Measurements from ENCODE around the gene IKZF4.

DNA sequence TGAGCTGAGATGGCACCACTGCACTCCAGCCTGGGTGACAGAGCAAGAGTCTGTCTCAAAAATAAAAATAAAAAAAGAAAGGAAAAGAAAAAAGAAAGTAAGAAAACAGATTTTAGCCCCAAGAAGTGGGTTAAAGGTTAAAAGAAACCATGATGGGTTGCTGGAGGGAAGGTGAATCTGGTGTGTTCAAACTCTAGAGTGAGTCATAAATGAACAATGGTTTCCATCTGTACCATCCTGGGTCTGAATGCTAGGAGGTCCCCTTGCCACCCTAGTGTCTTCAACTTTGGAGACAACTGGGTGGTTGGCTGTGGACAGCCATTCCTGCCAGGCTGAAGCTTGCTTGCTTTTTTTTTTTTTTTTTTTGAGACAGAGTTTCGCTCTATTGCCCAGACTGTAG lies 19.3 kb downstream of the IKZF4 start:
- TF ChIP-seq, protein P1, sequence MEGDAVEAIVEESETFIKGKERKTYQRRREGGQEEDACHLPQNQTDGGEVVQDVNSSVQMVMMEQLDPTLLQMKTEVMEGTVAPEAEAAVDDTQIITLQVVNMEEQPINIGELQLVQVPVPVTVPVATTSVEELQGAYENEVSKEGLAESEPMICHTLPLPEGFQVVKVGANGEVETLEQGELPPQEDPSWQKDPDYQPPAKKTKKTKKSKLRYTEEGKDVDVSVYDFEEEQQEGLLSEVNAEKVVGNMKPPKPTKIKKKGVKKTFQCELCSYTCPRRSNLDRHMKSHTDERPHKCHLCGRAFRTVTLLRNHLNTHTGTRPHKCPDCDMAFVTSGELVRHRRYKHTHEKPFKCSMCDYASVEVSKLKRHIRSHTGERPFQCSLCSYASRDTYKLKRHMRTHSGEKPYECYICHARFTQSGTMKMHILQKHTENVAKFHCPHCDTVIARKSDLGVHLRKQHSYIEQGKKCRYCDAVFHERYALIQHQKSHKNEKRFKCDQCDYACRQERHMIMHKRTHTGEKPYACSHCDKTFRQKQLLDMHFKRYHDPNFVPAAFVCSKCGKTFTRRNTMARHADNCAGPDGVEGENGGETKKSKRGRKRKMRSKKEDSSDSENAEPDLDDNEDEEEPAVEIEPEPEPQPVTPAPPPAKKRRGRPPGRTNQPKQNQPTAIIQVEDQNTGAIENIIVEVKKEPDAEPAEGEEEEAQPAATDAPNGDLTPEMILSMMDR (optimal IDR thresholded peaks at IDR 0.05 in 1 of 3, IDR thresholded peaks at IDR 0.05 in 1 of 3, conservative IDR thresholded peaks at IDR 0.05 in 1 of 3; ENCODE audit: extremely low read depth in 1 of 3, insufficient read depth in 2 of 3, low read length in 3 of 3) = no peak
- no peak for TF ChIP-seq EZH2 (IDR thresholded peaks at IDR 0.05; ENCODE audit: low read length)
